ACC112 (cell line): ENCODE data around the gene CD8B2.
"Not testable (repeated sequence)": the region's sequence is repeated elsewhere in the genome, so short reads cannot be mapped to it uniquely, and the experiment has no call there.

Experiments
- H2AFZ ChIP-seq: fragments of 200-600 bp; sonication (generic); one replicate; pipeline ENCODE4 v1.6.0; 2017; ENCODE audit warnings: antibody characterized with exemption, low read length; ENCODE audit not compliant: unreplicated experiment
- H3K27ac ChIP-seq: fragments of 200-600 bp; sonication (generic); 2 replicates; pipeline ENCODE4 v1.5.1; 2014; ENCODE audit warnings: low read depth, mild to moderate bottlenecking, antibody characterized with exemption, low read length, moderate library complexity
- H3K27me3 ChIP-seq: fragments of 200-600 bp; sonication (generic); 2 replicates; pipeline ENCODE4 v1.6.1; 2014; ENCODE audit warnings: mild to moderate bottlenecking, antibody characterized with exemption, low read length, moderate library complexity, mixed read lengths; ENCODE audit not compliant: insufficient read depth
- H3K36me3 ChIP-seq: fragments of 200-600 bp; sonication (generic); 2 replicates; pipeline ENCODE4 v1.6.1; 2016; ENCODE audit warnings: mild to moderate bottlenecking, antibody characterized with exemption, low read length, moderate library complexity, mixed read lengths; ENCODE audit not compliant: insufficient read depth
- H3K4me1 ChIP-seq: fragments of 200-600 bp; sonication (generic); one replicate; pipeline ENCODE4 v1.6.1; 2016; ENCODE audit warnings: low read length, mixed read lengths; ENCODE audit not compliant: insufficient read depth, unreplicated experiment, control insufficient read depth
- H3K4me3 ChIP-seq: fragments of 200-600 bp; sonication (generic); 2 replicates; pipeline ENCODE4 v1.5.1; 2014; ENCODE audit warnings: mild to moderate bottlenecking, low read depth, low read length
- H3K79me2 ChIP-seq: fragments of 200-600 bp; sonication (generic); one replicate; pipeline ENCODE4 v1.6.0; 2016; ENCODE audit warnings: low read length; ENCODE audit not compliant: control insufficient read depth, unreplicated experiment, insufficient read depth

Gene CD8B2

GRCh38 chr2:106513391-106513790, 26.2 kb downstream of the CD8B2 start:
- H3K4me3 ChIP-seq, H3K27ac ChIP-seq, H2AFZ ChIP-seq, H3K4me1 ChIP-seq, H3K27me3 ChIP-seq, H3K36me3 ChIP-seq, H3K79me2 ChIP-seq: not testable (repeated sequence)

GRCh38 chr2:106514827-106515226, 27.7 kb downstream of the CD8B2 start:
- not testable (repeated sequence) for H3K36me3 ChIP-seq, H3K27ac ChIP-seq, H2AFZ ChIP-seq, H3K4me1 ChIP-seq, H3K4me3 ChIP-seq, H3K79me2 ChIP-seq, H3K27me3 ChIP-seq

DNA sequence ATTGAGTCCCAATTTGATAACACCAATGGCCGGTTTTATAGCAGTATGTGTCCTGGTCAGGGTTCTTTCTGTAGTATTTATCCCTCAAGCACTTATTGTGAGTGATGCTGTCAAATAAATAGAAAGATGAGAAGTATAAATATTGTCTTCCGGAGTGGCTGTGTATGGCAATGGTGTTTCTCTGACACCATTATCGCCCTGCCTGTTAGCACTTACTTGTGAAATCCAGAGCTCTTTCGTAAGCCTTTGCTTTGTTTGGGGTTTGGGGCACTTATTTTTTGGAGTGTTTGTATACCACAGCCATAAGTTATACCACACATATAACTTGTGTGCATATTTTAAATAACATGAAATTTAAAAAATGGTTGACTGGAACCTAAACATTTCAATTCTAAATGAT, 29.3 kb downstream of the CD8B2 start:
- no peaks in the 10 kb centered on the region for H3K36me3 ChIP-seq
- H3K27me3 ChIP-seq, result no peaks in the 10 kb centered on the region
- no peak overlapping the region for H3K27ac ChIP-seq
- no peak overlapping the region for H2AFZ ChIP-seq
- no peak overlapping the region for H3K4me3 ChIP-seq
- no peaks in the 10 kb centered on the region for H3K79me2 ChIP-seq
- no peaks in the 10 kb centered on the region for H3K4me1 ChIP-seq

DNA sequence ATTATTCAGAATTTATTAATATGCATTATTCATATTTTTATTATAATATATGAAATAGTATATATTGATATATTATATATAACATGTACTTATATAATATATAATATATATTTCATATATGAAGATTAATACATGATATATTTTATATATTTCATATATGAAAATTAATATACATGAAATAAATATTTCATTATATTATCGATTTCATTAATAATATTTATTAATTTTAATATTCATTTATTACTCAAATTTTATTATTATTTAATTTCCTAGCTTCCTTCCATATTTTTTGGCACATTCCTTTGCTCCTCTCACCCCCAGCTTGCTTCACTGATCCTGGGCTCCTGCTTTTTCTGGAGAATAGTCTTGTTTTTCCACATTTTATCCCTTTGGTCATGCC, 29.7 kb downstream of the CD8B2 start:
- no peaks in the 10 kb centered on the region for H3K36me3 ChIP-seq
- H3K79me2 ChIP-seq, result no peaks in the 10 kb centered on the region
- no peak overlapping the region for H3K27ac ChIP-seq
- H3K4me3 ChIP-seq, result no peak overlapping the region
- no peaks in the 10 kb centered on the region for H3K27me3 ChIP-seq
- no peak overlapping the region for H2AFZ ChIP-seq
- H3K4me1 ChIP-seq, result no peaks in the 10 kb centered on the region

DNA sequence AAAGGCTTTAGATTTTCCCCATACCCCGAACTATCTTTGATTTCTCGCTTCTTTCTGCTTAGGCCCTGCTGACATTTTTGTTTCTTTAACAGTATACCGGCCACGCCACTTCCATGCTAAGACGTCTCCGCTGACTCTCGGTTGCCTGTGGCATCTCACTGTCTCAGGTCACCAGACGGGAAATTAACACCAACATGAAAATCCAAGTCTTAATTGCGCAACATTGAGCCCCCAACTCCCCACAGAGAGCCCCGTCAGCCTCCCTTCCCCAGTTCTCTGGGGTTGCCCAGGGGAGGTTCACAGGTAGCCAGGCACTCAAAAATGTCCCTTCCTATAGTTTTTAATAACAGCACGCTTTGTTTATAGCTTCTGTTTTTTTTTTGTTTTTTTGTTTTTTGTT, 30.2 kb downstream of the CD8B2 start:
- Histone ChIP-seq H2AFZ (no peak overlapping the region), H3K4me1 (no peaks in the 10 kb centered on the region), H3K27me3 (no peaks in the 10 kb centered on the region), H3K79me2 (no peaks in the 10 kb centered on the region), H3K27ac (no peak overlapping the region), H3K36me3 (no peaks in the 10 kb centered on the region), H3K4me3 (no peak overlapping the region)

GRCh38 chr2:106519767-106520166, 32.6 kb downstream of the CD8B2 start:
- no peak overlapping the region for H3K27ac ChIP-seq
- no peaks in the 10 kb centered on the region for H3K79me2 ChIP-seq
- no peaks in the 10 kb centered on the region for H3K27me3 ChIP-seq
- H2AFZ ChIP-seq, result no peak overlapping the region
- H3K4me3 ChIP-seq, result no peak overlapping the region
- H3K36me3 ChIP-seq, result no peaks in the 10 kb centered on the region
- H3K4me1 ChIP-seq, result no peaks in the 10 kb centered on the region

GRCh38 chr2:106521016-106521415, 33.9 kb downstream of the CD8B2 start:
- Histone ChIP-seq H3K27me3 (no peaks in the 10 kb centered on the region), H3K4me1 (no peaks in the 10 kb centered on the region), H3K27ac (no peak overlapping the region), H2AFZ (no peak overlapping the region), H3K4me3 (no peak overlapping the region), H3K36me3 (no peaks in the 10 kb centered on the region), H3K79me2 (no peaks in the 10 kb centered on the region)

GRCh38 chr2:106523976-106524665, 37.0 kb downstream of the CD8B2 start:
- no peaks in the 10 kb centered on the region for H3K27me3 ChIP-seq
- no peaks in the 10 kb centered on the region for H3K36me3 ChIP-seq
- no peak overlapping the region for H3K4me3 ChIP-seq
- no peaks in the 10 kb centered on the region for H3K4me1 ChIP-seq
- no peak overlapping the region for H3K27ac ChIP-seq
- no peaks in the 10 kb centered on the region for H3K79me2 ChIP-seq
- no peak overlapping the region for H2AFZ ChIP-seq

- Histone ChIP-seq H2AFZ (no peak overlapping the region), H3K4me1 (no peaks in the 10 kb centered on the region), H3K27me3 (peaks cover 6% of the 10 kb centered on the region; the same call in 1 of the 2 replicates), H3K27ac (no peak overlapping the region), H3K4me3 (no peak overlapping the region), H3K36me3 (no peaks in the 10 kb centered on the region), H3K79me2 (no peaks in the 10 kb centered on the region)
These were observed 43.7 kb downstream of the CD8B2 start for GRCh38 chr2:106530866-106531265.

DNA sequence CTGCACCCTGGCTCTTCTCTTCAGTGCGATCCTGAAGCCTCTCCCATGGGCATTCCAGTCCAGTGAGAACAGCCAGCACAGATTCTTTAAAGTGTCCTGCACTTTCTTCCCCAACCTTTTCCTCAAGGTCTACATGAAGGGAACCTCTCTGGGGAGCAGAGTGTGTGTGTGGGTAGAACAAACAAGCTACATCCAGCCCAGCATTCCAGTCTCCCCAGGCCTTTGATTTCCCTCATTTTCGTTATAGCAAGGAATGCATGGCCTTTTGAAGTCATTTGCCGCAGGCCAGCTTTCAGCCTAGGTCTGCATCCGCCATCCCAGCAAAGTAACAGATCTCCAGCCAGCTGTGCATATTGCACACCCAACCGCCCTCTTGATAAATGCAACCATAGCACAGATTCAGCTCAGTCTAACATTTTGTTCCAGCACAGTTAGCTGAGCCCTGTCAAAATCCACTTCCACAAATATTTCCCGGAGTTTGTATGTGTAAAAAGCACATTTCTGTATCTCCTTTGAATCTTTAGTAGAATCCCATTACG, 44.6 kb downstream of the CD8B2 start:
- no peak overlapping the region for H3K27ac ChIP-seq
- H3K4me3 ChIP-seq, result no peak overlapping the region
- peaks cover 10% of the 10 kb centered on the region; the same call in 1 of the 2 replicates for H3K27me3 ChIP-seq
- H3K36me3 ChIP-seq, result no peaks in the 10 kb centered on the region
- no peaks in the 10 kb centered on the region for H3K79me2 ChIP-seq
- H3K4me1 ChIP-seq, result no peaks in the 10 kb centered on the region
- no peak overlapping the region for H2AFZ ChIP-seq

- H2AFZ ChIP-seq, result no peak overlapping the region
- H3K27ac ChIP-seq, result no peak overlapping the region
- no peaks in the 10 kb centered on the region for H3K4me1 ChIP-seq
- H3K79me2 ChIP-seq, result no peaks in the 10 kb centered on the region
- H3K27me3 ChIP-seq, result peaks cover 10% of the 10 kb centered on the region; the same call in 1 of the 2 replicates
- no peaks in the 10 kb centered on the region for H3K36me3 ChIP-seq
- no peak overlapping the region for H3K4me3 ChIP-seq
These were observed 45.1 kb downstream of the CD8B2 start for GRCh38 chr2:106532236-106532635.
